Calu3 (cell line): ENCODE results near the gene FAM83D. TPM values are rescaled to one million over a fixed set of nuclear protein-coding genes. Genes with fewer than 3 reads are reported as not detected.

Source experiments
- BruUV-seq: library from RNA; stranded (reverse); fragments of 400-500 nt; replicated peaks from 2 replicates; lab custom pipeline; 2021; lab: Mats Ljungman, UMichigan
- CTCF ChIA-PET: fragments of 300-600 bp; sonication (Branson Sonifier 250); formaldehyde crosslinking; loops from one replicate; lab custom pipeline; 2022; ENCODE audit warnings: antibody characterized with exemption; lab: Charles Lee
- DNase-seq: peaks from one replicate; pipeline ENCODE4 v3.0.0; 2022
- H3K27ac Mint-ChIP-seq: one replicate; pipeline ENCODE4 v1.8.0; 2022; ENCODE audit warnings: mixed read lengths; ENCODE audit not compliant: unreplicated experiment
- H3K27me3 Mint-ChIP-seq: one replicate; pipeline ENCODE4 v1.8.0; 2022; ENCODE audit warnings: mixed read lengths; ENCODE audit not compliant: unreplicated experiment
- H3K36me3 Mint-ChIP-seq: one replicate; pipeline ENCODE4 v1.8.0; 2022; ENCODE audit warnings: mild to moderate bottlenecking, moderate library complexity, mixed read lengths; ENCODE audit not compliant: insufficient read depth, unreplicated experiment
- H3K4me1 Mint-ChIP-seq: one replicate; pipeline ENCODE4 v1.8.0; 2022; ENCODE audit warnings: mild to moderate bottlenecking, low read depth, mixed read lengths; ENCODE audit not compliant: unreplicated experiment
- H3K4me3 Mint-ChIP-seq: one replicate; pipeline ENCODE4 v1.8.0; 2022; ENCODE audit warnings: mild to moderate bottlenecking, low read depth, moderate library complexity, mixed read lengths; ENCODE audit not compliant: unreplicated experiment
- H3K9me3 Mint-ChIP-seq: one replicate; pipeline ENCODE4 v1.8.0; 2022; ENCODE audit warnings: low read depth, mixed read lengths; ENCODE audit not compliant: unreplicated experiment
- intact Hi-C: fragments of 100-400 bp; cut with micrococcal nuclease; formaldehyde crosslinking; loops from one replicate; pipeline ENCODE4 v1.10.0; 2022; ENCODE audit not compliant: unreplicated experiment
- total RNA-seq: library from RNA; stranded (reverse); gene quantifications from 2 replicates; pipeline ENCODE4 v1.2.3, GENCODE V29; 2022
- TF ChIP-seq, protein P1 (sequence below): fragments of 200-600 bp; IDR thresholded peaks from one replicate; pipeline ENCODE4 v1.8.0; 2022; ENCODE audit warnings: antibody characterized with exemption; ENCODE audit not compliant: unreplicated experiment

The FAM83D gene
- total RNA-seq, 1 experiment from 2014 or later, result 84.0 TPM

DNA sequence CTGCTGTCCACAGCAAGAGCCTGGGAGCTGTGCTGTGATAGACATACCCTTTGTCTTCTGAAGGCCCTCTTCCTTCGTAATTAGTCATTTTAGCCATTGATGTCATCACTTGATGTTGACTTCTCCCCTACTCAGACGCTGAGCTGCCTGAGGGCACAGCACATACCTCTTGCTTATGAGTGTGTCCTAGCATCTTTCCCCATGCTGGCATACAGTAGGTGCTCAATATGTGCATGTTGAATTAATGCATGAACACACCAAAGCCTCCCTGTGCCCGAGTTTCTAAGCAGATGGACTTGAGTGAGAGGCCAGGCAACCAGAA, 35.8 kb upstream of the FAM83D start:
- Mint-ChIP-seq H3K27me3 (peaks cover 76% of the 10 kb centered on the region), H3K27ac (no peak overlapping the region), H3K9me3 (no peaks in the 10 kb centered on the region), H3K4me1 (peaks cover 13% of the 10 kb centered on the region), H3K4me3 (no peak overlapping the region), H3K36me3 (no peaks in the 10 kb centered on the region)
- intact Hi-C loops, result loop anchor here (5.0 kb wide), 1 partner anchor 158 kb away; no protein-coding TSS in a partner anchor
- CTCF ChIA-PET, result interaction anchor here (2.3 kb wide), 1 partner anchor 19 kb away, joined by 10 read pairs; no protein-coding TSS in a partner anchor
- TF ChIP-seq, protein P1, sequence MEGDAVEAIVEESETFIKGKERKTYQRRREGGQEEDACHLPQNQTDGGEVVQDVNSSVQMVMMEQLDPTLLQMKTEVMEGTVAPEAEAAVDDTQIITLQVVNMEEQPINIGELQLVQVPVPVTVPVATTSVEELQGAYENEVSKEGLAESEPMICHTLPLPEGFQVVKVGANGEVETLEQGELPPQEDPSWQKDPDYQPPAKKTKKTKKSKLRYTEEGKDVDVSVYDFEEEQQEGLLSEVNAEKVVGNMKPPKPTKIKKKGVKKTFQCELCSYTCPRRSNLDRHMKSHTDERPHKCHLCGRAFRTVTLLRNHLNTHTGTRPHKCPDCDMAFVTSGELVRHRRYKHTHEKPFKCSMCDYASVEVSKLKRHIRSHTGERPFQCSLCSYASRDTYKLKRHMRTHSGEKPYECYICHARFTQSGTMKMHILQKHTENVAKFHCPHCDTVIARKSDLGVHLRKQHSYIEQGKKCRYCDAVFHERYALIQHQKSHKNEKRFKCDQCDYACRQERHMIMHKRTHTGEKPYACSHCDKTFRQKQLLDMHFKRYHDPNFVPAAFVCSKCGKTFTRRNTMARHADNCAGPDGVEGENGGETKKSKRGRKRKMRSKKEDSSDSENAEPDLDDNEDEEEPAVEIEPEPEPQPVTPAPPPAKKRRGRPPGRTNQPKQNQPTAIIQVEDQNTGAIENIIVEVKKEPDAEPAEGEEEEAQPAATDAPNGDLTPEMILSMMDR, result no peak
- no TSS peak for BruUV-seq
- no peak for DNase-seq

DNA sequence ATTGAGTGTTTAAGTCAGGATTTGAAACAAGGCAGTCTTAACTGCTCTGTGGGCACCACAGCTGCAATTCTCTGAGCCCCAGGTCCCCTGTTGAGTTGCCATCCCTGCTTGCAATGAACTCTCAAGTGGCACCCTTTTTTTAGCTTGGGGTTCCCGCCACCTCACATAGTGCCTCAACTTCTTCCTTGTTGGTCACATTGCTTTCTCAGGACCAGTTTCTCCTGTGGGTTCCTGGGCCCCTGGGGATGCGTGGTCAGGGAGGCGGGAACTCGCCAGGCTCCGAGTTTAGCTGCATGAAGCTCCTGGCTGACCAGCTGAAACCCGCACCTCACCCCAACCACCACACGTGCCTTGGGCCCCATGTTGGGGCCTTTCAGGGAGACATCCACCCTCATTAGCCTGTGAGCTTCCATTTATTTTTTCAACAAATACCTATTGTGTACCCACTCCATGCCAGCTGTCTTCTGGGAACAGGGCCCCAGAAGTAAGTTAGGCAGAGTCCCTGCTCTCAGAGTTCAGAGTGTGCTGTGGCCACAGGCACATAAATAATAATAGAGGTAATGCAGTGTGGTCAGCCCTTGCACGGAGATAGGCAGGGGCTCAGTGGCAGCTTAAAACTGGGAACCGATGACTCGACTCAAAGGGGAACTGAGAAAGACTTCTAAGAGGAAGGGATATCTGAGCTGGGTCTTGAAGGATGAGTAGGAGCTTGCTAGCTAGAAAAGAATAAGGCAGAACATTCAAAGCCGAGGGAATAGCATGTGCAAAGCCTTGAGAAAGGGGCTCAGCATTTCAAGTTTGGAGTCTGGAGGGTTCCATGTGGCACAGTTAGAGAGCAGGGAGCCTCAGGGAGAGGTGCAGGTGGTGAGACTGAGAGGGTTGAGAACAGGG, 33.9 kb upstream of the FAM83D start:
- no TSS peak for BruUV-seq
- no peak overlapping the region for H3K4me3 Mint-ChIP-seq
- TF ChIP-seq, protein P1, result no peak
- intact Hi-C loops, result loop anchor here (5.0 kb wide), 1 partner anchor 160 kb away; no protein-coding TSS in a partner anchor
- CTCF ChIA-PET, result interaction anchor here (0.9 to 2.3 kb wide), 5 partner anchors 9 to 243 kb away, joined by 3 to 10 read pairs (median 4); no protein-coding TSS in a partner anchor
- H3K4me1 Mint-ChIP-seq, result peaks cover 13% of the 10 kb centered on the region
- peaks cover 80% of the 10 kb centered on the region for H3K27me3 Mint-ChIP-seq
- no peaks in the 10 kb centered on the region for H3K9me3 Mint-ChIP-seq
- no peak for DNase-seq
- H3K27ac Mint-ChIP-seq, result no peak overlapping the region
- no peaks in the 10 kb centered on the region for H3K36me3 Mint-ChIP-seq

DNA sequence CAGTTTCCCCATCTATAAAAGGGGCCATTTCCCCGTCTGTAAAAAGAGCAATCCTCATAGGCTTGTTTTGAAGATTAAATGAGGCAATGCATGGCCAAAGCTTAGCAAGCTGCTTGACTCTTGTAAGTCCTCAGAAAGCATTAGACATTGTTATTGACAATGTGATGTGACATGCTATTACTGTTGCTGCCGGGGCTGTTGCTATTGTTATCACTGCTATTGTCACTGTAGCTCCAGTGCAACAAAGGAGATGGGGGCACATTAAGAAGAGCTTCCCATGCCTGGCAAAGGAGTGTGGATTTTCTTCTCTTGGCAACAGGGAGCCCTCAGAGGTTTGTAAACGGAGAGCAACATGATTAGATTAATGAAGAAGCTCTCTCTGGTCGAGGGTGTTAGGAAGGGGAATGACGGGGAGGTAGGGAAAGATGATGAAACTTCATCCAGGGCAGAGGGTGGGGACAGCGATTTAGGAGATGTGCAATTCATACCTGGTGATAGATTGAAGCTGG, 33.1 kb upstream of the FAM83D start:
- intact Hi-C loops, result loop anchor here (1.0 to 5.0 kb wide), 2 partner anchors 161 to 247 kb away; no protein-coding TSS in a partner anchor
- Mint-ChIP-seq H3K27ac (no peak overlapping the region), H3K4me1 (peaks cover 13% of the 10 kb centered on the region), H3K36me3 (no peaks in the 10 kb centered on the region), H3K9me3 (no peaks in the 10 kb centered on the region), H3K4me3 (no peak overlapping the region), H3K27me3 (peaks cover 72% of the 10 kb centered on the region)
- TF ChIP-seq, protein P1, result no peak
- BruUV-seq, result no TSS peak
- CTCF ChIA-PET, result interaction anchor here (0.6 to 1.5 kb wide), 5 partner anchors 10 to 128 kb away, joined by 3 to 5 read pairs (median 3); no protein-coding TSS in a partner anchor
- DNase-seq, result no peak

DNA sequence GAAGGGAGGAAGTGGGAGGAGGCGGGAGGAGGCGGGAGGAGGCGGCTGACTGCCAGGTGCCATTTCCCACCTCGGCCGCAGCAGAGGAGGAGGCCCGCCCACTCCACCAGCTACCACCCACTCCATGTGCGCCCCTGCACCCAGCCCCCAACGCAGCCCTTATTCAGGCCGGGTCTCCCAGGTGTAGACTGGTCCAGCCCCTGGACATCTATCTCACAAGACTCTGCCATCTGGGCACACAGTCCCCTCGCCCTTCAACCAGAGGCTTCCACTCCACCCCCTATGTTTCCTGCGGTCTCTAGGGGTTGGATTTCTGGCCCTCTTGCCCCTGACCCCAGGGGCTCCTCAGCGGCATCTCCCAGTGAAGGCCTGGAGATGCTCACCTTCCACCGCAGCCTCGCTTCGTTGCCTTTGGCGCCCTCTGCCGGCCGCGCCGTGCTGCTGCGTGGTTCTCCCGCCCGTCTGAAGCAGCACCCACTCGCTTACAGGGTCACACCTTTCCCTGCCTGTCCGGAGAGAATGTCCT, 32.6 kb upstream of the FAM83D start:
- Mint-ChIP-seq H3K4me3 (peak overlapping the region; percentile 41), H3K27me3 (peaks cover 69% of the 10 kb centered on the region), H3K27ac (no peak overlapping the region), H3K4me1 (peaks cover 13% of the 10 kb centered on the region), H3K9me3 (no peaks in the 10 kb centered on the region), H3K36me3 (no peaks in the 10 kb centered on the region)
- CTCF ChIA-PET, result interaction anchor here (0.6 to 1.5 kb wide), 6 partner anchors 10 to 129 kb away, joined by 3 to 5 read pairs (median 3); no protein-coding TSS in a partner anchor
- TF ChIP-seq, protein P1, result peak; percentile 99
- DNase-seq, result peak; percentile 86
- BruUV-seq, result no TSS peak
- intact Hi-C loops, result loop anchor here (1.0 to 5.0 kb wide), 3 partner anchors 33 to 247 kb away; no protein-coding TSS in a partner anchor
